ENCODE data around the gene IFNA2.
"Not testable (repeated sequence)": the region's sequence is repeated elsewhere in the genome, so short reads cannot be mapped to it uniquely, and the experiment has no call there.

Gene IFNA2

DNA sequence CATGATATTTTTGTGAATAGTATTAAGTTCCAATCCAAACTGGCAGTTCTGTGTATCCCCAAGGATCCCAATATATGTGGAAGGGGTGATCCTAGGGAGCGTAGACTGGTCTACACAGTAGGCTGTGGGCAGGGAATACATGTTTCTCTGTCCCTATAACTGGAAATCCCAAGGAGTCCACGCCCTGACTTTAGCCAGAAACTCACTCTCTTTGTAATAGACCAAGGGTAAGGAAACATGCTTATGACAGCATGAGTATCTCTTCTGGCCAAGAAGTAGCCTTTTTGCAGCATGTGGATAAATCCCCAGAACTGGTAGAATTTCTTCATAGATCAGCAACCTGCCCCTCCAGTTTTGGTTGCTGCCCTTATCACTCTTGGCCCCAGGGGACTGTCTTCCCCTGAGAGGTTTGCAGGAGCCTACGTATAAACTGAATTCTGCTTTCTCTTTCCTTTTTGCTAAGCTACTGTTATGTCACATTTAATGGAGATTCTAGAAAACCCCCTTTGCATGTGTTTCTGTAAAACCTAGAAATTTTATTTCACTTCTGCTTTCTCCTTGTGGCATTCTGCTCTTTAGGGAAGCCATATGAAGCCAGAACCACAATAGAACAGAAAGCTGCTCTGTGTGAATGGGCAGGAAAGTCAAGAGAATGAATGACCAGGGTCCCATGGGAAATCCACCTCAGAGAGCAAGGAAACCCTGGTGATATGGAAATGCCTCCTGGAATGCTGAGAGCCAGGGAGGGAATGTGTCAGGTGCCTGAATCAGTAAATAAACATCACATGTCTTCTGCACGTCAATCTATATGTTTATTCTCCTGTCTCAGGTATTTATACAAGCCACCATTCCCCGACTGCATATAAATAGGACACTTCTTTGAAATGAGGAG lies 3.5 kb downstream of the IFNA2 start:
- DNase-seq (ENCODE audit: low spot score) = peak; percentile 14

DNA sequence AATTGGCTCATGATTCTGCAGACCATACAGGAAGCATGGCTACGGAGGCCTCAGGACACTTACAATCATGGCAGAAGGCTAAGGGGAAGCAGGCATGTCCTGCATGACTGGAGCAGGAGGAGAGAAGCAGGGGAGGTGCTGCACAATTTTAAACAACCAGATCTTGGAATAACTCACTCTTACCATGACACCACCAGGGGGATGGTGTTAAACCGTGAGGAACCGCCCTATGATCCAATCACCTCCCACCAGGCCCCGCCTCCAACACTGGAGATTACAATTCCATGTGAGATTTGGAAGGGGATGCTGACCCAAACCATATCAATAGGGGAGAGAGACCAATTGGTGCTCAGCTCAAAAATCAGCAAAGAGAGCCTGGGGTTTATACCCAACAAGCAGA lies 13.7 kb downstream of the IFNA2 start:
- not testable (repeated sequence) for DNase-seq (ENCODE audit: low spot score)

DNA sequence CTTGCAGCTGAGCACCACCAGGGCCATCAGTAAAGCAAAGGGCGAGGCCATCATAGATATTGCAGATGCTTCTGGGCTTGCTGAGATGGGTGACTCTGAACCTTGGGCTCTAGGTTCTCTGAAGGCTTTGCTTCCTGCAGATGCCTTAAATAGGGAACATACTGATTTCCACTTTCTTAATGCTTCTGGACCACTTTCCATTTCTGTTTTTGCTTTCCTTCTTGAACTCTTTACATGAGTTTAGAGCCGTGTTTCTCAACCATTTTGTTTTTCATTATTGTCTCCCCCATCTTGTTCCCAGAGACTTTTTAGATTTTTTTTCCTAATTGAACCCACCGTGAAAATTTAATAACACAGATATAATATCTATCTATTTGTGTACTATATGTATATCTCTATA lies 17.2 kb downstream of the IFNA2 start, which contains the start of gene IFNA13:
TSS of gene IFNA13 (minus strand) at position 101 of the 400 bp plus-strand sequence. CDS start at position 54, 47 bp downstream.
- DNase-seq (ENCODE audit: low spot score) = no peak

DNA sequence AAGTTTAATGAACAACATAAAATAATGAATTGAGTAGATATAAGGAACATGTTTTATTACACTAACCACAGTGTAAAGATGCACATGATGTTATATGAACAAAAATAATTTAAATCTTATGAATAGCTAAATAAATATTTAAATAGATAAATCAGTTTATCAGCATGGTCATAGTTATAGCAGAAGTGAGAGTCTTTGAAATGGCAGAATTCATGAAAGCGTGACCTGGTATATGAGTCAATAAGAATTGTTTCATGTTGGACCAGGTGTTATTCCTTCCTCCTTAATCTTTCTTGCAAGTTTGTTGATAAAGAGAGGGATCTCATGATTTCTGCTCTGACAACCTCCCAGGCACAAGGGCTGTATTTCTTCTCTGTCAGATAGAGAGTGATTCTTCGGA lies 18.0 kb downstream of the IFNA2 start:
- DNase-seq (ENCODE audit: low spot score) = not testable (repeated sequence)

DNA sequence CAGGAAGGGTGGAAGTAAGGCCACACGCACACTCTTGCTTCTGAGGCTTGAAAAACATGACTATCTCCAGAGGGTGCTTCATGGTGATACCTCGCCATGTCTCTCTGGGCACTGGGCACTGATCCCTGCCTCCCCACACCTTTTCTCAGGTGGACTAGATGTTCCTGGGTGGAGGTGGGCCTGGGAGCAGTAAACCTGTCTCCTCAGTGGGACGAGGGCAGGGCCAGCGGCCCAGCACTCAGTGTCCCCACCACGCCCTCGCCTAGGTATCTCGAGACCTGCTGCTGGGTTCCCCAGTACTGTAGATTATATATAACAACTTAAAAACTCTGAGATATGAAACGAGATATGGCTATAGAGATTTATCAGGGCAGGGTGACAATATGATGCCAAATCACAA lies 22.9 kb downstream of the IFNA2 start:
- DNase-seq (ENCODE audit: low spot score) = no peak

DNA sequence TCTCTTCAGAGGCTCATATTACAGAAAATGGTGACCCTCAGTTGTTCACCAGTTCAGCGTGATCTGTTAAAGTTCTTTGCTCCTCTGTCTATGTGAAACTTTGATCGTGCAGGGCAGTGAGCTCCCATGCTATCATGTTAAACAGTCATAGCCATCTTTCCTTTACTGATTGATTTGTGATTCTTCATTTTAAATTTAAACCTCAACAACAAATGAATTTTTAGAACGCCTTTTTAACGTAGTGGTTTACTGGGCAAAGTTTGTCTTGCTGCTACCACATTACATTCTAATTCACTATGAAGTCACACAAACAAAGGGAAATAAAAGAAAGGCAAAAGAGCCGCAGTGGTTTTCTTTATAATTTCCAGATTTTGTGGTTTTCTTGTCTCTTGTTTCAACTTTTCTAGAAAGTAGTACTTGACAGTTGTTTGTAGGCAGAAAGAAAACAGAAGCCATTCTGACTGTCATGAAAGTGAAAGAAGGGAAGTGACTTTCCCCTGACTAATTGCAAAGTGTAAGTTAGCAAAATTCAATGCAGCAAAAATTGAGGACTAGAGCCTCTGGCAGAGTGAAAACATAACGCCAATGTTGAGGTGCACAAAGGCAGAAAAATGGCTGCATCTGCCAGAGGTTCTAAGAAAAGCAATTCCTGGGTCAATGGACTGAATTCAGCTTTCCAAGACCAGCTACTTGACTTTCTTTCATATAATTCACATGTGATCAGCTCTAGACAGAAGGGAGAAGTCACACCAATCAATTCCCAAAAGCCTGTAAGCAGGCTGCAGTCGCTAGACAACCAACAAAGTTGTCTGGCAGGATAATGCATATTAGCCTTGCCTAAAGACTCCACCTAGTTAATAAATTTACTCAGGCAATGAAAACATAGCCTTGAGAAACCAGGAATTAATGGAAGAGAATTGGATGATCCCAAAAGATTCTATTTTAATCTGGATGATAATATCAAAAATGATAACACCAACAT lies 27.4 kb downstream of the IFNA2 start:
- DNase-seq (ENCODE audit: low spot score) = peak; percentile 23

DNA sequence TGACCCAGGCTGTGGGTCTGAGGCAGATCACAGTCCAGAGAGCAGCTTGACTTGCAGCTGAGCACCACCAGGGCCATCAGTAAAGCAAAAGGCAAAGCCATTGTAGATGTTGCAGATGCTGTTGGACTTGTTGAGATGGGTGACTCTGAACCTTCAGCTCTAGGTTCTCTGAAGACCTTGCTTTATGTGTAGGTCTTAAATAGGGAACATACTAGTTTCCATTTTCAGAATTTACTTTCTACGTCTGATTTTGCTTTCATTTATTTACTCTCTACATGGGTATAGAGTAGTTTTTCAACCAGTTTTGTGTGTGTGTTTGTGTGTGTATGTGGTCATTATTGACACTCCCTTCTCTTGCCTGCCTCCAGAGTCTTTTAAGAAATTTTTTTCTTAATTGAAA lies 34.4 kb downstream of the IFNA2 start, which contains the start of gene IFNA6:
TSS of gene IFNA6 (minus strand) at position 101 of the 400 bp plus-strand sequence. CDS start at position 101, 0 bp downstream.
- no peak for DNase-seq (ENCODE audit: low spot score)

DNA sequence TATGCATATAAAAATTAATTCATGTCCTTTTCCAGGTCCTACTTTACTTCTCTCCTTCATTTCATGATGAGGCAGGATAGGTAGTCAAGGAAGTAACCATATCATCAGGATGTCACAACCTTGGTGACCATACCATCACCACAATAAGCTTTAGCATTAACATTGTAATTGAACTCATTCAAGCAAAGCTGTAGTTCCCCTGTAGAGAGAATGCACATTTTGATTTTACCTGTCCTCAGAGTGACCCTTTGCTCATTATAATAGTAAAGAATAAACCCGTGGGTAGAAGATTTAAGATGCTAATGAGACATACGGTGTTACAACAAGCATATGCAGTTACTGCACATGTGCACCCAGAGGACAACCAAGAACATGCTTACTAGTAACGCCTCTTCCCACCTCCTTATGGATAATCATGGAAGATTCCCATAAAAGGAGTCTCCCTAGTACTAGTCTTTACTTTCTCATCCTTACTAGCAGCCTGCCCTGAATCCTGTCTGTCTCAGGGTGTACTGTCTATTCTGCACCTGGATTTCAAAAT lies 36.7 kb downstream of the IFNA2 start:
- no peak for DNase-seq (ENCODE audit: low spot score)

DNA sequence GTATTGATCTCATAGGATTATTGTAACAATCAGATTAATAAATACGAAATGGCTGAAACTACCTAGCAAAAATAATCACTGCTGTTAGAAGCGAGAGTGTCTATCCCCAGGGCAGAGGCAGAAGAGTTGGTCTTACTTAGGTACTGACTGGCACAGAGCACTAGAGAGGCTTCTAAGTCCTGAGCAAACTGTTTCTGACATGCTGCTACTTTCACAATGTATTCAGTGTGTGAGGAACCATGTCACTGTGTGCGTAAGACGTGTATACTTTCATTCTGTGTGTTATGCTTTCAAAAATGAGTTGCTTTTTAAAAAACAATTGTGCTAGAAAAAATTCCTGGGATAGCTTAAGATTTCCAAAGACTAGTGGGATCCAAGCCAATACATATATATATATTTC lies 44.5 kb downstream of the IFNA2 start:
- DNase-seq (ENCODE audit: low spot score) = no peak

DNA sequence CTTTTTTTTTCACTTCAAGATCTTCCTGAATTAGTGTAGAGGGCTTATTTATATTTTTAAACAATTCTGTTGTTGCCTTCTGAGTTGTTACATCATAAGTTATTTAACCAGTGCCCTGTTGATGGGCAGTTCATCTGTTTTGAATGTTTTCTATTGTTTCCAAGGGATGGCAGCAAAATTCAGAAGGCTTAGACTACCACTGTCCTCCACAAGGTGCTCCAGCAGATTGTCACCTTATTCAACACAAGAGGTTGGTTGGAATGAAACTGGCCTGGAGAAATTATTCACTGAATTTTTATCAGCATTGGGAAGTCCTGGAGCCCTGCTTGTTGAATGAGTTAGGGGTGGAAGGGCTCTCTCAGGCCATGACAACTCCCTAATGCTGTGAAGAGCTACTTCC lies 48.7 kb downstream of the IFNA2 start:
- no peak for DNase-seq (ENCODE audit: low spot score)

DNA sequence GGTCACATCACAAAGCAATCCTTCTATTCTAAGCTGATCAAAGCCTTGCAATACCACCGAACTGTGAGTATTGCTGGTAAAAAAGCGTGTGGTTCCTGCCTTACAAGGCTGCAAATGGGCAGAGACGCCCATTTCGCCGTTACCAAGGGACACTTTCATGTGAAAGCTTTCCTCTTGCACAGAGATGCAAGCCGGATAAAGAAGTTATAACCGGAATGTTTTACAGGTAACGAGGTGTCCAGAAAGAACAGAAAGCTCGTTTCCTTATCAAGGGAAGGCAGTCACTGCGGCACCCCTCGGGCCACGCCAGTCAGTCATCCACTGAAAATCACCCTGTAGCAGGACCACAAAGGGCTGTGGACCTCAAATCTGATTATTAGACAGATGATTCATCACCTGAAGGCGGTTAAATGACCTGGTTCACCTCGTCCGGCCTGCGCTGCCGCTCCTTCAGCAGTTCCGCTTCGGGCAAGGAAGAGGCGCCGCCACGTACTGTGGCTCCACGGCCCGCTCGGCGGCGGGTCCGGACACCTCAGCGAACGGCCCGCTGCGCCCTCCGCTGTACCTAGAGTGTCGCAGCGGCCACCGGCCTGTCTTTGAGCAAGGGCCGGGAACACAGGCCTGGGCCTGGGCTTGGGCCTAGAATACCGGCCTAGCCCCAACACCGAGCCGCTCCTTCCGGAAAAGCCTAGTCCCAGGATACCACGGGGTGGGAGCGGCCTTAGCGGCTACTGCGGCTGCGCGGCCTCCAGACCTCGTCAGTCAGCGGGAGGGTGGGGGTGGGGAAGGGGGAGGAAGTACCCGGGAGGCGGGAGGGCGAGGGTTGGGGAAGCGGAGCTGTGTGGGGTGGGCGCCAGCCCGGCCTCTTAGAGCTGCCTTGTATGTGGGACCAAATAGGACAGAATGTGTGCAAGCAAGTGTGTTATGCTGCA lies 50.2 kb downstream of the IFNA2 start, which contains the start of gene KLHL9:
TSS of gene KLHL9 (minus strand) at position 704 of the 932 bp plus-strand sequence. CDS start at position 159, 545 bp downstream.
- DNase-seq (ENCODE audit: low spot score) = peak; percentile 88

Data from CD4-positive, alpha-beta T cell treated with Interleukin-15 for 4 hours (primary cell).